ENCODE results near the gene AZIN2.
"Not testable (repeated sequence)": the region's sequence is repeated elsewhere in the genome, so short reads cannot be mapped to it uniquely, and the experiment has no call there.

Gene AZIN2

DNA sequence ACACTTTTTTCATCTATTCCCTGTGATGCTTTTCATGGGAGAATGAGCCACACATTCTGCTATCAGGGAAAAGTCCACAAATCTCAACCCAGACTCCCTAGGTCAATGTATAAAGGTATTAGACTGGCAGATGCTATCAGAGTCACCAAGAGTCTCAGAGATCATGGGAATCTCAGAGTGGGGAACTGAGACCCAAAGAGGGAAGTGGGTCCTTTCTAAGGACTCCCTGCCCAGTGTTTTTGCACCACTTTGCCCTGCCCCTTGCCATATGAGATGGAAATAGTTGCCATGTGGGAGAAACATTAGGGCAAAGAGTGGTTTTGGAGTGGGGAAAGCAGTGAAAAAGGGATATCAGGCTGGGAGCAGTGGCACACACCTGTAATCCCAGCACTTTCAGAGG lies 19.1 kb upstream of the AZIN2 start:
- no peak overlapping the region for H3K27ac ChIP-seq
- TF ChIP-seq, protein P1, sequence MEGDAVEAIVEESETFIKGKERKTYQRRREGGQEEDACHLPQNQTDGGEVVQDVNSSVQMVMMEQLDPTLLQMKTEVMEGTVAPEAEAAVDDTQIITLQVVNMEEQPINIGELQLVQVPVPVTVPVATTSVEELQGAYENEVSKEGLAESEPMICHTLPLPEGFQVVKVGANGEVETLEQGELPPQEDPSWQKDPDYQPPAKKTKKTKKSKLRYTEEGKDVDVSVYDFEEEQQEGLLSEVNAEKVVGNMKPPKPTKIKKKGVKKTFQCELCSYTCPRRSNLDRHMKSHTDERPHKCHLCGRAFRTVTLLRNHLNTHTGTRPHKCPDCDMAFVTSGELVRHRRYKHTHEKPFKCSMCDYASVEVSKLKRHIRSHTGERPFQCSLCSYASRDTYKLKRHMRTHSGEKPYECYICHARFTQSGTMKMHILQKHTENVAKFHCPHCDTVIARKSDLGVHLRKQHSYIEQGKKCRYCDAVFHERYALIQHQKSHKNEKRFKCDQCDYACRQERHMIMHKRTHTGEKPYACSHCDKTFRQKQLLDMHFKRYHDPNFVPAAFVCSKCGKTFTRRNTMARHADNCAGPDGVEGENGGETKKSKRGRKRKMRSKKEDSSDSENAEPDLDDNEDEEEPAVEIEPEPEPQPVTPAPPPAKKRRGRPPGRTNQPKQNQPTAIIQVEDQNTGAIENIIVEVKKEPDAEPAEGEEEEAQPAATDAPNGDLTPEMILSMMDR (conservative IDR thresholded peaks at IDR 0.05): no peak

DNA sequence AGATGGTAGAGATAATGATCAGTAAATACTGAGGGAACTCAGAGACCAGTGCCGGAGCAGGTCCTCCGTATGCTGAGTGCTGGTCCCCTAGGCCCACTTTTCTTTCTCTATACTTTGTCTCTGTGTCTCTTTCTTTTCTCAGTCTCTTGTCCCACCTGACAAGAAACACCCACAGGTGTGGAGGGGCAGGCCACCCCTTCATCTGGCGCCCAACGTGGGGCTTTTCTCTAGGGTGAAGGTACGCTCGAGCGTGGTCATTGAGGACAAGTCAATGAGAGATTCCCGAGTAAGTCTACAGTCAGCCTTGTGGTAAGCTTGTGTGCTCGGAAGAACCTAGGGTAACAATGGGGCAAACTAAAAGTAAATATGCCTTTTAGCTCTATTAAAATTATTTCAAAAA lies 16.7 kb upstream of the AZIN2 start:
- not testable (repeated sequence) for H3K27ac ChIP-seq

DNA sequence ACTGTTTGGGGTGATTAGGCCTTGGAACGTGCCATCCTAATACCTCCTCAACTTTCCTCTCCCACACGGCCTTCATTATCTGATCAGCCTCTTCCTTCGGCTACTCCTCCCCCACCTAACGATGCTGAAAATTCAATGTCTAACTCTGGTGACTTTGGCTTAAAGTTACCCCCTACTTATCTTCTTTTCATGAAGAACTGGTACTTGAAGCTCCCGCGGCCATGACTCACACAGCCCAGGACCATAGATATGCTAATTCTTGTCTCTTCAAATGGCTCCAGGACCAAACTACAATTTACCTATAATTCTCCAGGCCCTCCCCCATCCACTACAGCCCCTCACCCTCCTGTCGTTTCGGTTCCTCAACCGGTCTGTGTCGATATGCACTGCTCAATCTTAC lies 15.7 kb upstream of the AZIN2 start:
- H3K27ac ChIP-seq: no peak overlapping the region
- TF ChIP-seq, protein P1 (conservative IDR thresholded peaks at IDR 0.05): no peak

DNA sequence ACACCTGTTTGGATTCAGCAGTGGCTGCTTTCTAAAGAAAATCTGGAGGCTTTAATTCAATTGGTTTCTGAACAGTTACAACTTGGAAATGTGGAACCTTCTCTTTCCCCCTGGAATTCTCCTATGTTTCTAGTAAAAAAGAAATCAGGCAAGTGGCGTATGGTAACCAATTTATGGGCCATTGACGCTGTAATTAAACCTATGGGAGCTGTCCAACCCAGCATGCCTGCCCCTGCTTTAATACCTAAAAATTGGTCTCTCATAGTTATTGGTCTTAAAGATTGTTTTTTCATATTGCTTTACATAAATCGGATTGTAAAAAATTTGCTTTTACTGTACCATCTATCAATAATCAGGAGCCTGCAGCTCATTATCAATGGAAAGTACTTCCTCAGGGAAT lies 14.5 kb upstream of the AZIN2 start:
- H3K27ac ChIP-seq: not testable (repeated sequence)

DNA sequence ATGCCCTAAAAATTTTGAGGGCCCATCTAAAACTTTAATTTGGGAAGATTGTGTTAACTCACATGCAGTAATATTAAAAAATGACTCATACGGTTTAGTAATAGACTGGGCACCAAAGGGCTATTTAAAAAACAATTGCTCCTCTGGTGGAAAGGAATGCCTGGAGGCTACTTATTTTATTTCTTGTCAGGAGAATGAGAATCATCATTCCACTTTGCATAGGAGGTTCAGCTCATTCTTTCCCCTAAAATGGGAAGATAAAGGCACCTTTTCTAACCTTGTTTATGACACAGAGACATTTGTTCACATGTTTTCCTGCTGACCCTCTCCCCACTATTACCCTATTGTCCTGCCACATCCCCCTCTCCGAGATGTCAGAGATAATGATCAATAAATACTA lies 12.8 kb upstream of the AZIN2 start:
- not testable (repeated sequence) for H3K27ac ChIP-seq

DNA sequence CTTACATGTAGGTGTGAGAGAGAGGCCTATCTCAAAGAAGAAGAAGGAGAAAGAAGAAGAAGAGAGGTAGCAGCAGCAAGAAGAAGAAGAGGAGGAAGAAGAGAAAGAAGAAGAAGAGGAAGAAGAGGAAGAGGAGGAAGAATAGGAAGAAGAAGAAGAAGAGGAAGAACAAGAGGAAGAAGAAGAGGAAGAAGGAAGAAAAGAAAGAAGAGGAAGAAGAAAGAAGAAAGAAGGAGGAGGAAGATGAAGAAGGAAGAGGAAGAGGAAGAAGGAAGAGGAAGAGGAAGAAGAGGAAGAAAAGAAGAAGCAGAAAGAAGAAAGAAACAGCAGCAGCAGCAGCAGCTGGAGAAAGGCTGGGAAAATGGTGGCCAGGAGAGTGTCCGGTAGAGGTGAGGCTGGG lies 10.3 kb upstream of the AZIN2 start:
- no peak overlapping the region for H3K27ac ChIP-seq
- TF ChIP-seq, protein P1 (conservative IDR thresholded peaks at IDR 0.05): no peak

DNA sequence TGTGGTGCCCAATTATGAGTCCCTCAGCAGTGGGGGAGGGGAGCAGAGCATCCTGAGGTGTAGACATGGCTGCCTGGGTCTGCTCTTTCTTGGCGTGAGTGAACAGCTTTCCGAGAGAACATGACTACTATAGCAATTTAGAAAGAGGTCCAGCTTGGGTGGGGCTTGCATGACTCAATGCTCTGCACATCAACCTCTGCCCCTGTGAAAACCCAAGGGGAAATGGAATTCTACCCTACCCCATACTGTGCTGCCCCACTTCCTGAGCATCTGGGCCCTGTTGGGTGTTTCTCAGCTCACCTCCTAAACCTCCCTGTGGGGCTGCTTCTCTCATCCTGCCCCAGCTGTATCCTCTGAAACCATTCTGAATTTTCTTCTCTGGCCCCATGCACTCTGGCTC lies 8.2 kb upstream of the AZIN2 start:
- H3K27ac ChIP-seq: no peak overlapping the region

DNA sequence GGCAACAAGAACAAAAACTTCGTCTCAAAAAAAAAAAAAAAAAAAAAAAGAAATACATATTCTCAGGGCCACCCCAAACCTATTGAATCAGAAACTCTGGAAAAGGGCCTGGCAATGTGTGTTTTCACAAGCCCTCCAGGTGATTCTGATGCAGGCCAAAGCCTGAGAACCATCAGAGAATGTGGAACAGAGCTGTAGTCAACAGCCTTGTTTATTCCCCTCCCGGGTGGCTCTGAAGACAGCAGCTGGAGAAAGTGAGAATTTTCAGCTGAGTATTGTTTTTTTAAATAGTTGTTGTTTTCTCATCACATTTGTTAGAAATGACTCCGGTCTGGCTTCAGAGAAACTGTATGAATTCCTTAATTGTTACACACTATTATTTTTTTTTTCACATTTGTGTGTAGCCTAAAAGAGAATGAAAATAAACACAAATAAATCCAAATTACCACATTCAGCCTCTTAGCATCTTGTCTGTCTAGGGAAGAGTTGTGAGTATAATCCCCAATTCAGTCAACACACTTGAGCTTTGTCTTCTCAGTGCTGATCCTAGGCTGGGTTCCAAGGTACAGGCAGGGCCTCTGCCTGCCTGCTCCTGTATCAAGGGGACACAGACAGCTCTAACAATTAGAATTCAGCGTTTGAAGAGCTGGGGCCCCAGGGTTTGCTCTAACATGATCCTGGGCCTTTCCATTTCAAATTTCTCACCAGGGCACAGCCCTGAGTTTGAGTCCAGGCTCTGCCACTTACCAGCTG lies 6.6 kb upstream of the AZIN2 start:
- H3K27ac ChIP-seq: no peak overlapping the region
- TF ChIP-seq, protein P1 (conservative IDR thresholded peaks at IDR 0.05): no peak

More for the DNA sequence above, 8.2 kb upstream of the AZIN2 start:
- TF ChIP-seq, protein P1 (conservative IDR thresholded peaks at IDR 0.05): no peak

DNA sequence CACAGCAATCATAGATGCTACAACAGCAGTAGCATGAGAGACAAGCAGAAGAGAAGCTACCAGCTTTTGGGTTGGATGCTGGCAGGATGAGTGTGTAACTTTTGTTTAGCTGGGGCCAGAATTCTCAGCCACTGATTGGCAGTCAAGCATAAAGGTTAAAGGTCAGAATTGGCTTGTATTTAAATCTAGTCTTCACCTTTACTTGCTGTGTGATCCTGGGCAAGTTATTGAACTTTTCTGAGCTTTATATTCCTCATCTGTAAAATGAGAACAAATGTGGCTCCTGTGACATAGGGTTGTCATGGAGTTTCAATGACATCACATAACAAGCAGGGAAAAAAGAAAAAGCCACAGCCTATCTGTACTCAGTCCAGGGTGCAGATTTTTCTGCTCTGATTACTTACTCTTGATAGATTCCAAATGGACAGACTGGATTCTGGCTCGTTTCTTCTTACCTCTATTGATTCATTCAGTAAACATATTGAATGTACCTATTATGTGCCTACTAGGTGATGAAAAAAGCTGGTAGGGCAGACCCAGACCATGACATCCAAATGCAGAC lies 2.8 kb upstream of the AZIN2 start:
- TF ChIP-seq, protein P1 (conservative IDR thresholded peaks at IDR 0.05): no peak

More for the DNA sequence above, 2.8 kb upstream of the AZIN2 start:
- H3K27ac ChIP-seq: no peak overlapping the region

All from VCaP (cell line).